ENCODE measurements around the gene ALOX12.

The ALOX12 gene

GRCh38 chr17:7003745-7004144 lies 7.9 kb downstream of the ALOX12 start:
- no peak for DNase-seq

DNA sequence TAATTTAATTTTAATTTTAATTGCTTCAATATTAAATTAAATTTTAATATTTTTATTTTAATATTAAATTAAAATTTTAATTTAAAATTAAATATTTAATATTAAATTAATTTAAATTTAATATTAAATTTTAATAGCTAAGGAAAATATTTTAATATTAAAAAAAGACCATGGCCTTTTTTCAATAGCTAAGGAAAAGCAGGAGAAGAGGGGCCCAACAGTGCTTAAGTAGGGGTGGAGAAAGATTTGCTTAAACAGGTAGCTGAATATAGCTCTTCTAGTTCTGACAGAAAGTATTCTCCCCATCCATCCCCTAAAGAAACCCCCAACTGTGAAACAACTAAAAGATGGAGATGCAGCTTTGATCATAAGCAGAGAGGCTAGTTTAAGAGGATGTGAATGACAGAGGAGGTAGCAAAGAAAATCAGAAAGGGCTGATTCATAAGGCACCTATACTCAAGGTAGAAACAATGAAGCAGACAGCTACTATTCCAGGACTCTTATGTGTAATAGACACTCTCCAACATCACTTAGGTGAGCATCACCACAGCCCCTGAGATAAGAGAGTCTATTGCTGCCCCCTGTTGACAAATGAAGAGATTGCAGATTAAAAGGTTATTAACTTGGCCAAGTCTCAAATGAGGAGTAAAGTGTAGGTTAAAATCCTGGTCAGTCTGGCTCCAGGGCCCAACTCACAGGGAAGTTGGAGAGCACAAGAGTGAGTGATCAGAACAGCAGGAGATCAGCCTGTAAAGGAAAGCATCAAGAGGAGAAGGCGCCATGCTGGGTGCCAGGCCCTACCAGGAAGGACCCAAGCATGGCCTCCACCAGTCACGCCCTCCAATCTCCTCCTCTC lies 8.8 kb downstream of the ALOX12 start:
- DNase-seq = peak; percentile 76 to 91

- no peak for DNase-seq
These were observed 9.9 kb downstream of the ALOX12 start for GRCh38 chr17:7005716-7006115.

DNA sequence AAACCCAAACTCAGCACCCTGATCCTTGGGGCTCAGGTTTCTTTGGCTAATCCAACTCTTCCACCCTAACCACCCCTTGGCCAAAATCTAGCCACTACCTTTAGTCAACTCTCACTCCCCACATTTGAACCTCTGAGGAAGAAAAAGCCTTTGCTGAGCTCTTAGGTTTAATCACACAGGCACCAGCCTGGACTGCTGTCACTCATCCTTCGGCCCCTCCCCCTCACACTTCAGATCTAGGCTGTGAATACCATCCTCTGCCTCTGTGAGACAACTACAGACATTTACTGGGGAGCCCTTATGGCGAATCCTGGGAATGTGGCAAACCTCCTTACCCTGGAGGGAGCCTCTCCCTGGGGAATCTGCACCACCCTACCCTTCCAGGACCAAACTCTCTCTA lies 11.3 kb downstream of the ALOX12 start:
- no peak for DNase-seq

- DNase-seq = no peak
These were observed 14.7 kb downstream of the ALOX12 start for GRCh38 chr17:7010523-7010922.

- no peak for DNase-seq
These were observed 15.6 kb downstream of the ALOX12 start for GRCh38 chr17:7011415-7011814.

DNA sequence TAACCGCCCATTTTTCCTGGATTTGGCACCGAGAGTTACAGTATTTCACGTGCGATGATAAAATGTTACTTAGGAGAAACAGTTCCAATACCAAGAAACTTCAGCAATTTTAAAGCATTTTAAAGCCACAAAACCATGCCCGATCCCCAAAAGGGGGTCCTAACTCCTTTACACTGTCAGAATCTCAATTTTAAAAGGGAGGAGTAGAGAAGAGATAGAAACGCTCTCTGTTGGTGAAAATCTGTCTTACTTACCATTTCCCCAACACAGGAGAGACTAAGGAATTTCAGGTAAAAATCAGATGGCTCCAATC lies 16.0 kb downstream of the ALOX12 start:
- no peak for DNase-seq

- peak; percentile 98 to 99 for DNase-seq
These were observed 18.6 kb downstream of the ALOX12 start for GRCh38 chr17:7014261-7014994.

DNA sequence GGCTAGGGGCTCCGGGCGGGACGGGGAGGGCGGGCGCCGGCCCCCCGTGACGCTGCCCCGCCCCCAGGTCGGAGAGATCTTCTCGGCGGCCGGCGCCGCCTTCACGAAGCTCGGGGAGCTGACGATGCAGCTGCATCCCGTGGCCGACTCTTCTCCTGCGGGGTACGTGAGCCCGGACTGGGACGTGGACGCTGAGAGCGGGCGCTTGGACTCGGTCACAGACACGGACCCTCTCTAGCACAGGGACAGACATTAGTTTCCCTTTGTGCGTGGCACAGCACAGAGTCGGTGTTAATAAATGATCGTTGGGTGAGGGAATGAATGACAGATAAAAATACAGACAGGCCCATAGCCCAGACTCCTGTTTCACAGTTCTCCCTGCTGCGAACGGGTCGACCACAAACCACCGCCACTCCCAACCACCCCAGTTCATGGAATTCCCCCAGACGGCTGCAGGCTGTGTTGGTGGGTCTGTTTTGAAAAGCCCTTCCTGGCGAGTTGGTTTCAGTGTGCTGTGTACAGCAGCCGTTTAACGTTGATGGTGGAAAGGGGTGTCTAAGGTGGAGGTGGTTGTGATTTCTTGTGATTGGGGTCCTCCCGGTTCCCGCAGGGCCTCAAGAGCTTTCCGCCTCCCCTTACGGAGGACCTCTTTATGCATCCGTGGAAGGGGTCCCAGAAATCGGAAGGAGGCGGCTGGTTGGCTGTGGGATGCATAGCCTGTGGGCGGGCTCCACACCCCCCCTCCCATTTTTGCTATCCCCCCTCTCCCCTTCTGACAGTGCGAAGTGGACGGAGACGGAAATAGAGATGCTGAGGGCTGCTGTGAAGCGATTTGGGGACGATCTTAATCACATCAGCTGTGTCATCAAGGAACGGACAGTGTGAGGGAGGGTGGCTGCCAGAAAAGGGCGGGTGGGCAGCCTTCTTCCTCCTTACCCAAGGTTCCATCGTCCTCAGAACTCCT lies 19.4 kb downstream of the ALOX12 start:
- DNase-seq = peak in 1 of 2 experiments; percentile 63

GRCh38 chr17:7016418-7016817 lies 20.6 kb downstream of the ALOX12 start:
- DNase-seq = no peak

DNA sequence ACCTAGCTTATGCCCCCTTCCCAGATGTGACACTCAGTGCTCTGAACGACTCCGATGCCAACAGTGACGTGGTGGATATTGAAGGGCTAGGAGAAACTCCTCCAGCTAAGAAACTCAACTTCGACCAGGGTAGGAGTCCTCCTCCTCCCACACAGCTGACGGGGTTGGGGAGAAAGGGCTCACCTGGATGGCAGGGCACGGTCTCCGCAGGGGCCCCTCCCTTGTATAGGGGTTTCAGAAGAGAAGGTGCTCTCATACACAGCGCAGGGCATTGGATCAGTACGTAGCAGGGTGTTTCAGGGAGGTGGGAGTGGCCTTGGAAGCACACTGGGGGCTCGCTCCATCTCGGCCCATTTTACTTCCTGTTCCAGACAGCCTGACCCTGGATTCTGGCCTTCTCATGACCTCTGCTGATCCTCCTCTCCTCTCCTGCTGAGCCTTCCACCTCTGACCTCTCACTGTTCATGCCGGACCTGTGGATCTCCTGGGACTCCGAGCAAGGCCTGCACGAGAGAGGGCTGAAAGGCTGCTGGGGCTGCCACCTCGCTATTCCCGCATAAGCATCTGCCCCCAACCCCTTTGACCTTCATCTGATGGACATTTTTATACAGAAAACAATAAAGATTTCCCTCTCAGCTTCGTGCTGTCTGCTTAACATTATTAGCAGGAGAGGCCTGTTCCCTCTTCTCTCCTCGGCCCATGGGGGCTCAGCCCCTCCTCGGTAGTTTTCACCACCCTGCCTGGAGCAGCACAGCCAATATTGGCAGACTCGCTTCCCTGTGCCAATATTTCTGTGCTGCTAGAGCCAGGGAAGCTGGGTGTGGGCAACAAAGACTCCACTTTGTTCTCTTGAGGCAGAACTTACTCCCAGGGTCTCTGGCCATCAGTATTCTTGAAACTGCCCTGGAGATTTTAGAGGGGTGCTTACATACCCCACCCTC lies 21.3 kb downstream of the ALOX12 start:
- DNase-seq = no peak

GRCh38 chr17:7017827-7018200 lies 22.0 kb downstream of the ALOX12 start:
- DNase-seq = no peak

DNA sequence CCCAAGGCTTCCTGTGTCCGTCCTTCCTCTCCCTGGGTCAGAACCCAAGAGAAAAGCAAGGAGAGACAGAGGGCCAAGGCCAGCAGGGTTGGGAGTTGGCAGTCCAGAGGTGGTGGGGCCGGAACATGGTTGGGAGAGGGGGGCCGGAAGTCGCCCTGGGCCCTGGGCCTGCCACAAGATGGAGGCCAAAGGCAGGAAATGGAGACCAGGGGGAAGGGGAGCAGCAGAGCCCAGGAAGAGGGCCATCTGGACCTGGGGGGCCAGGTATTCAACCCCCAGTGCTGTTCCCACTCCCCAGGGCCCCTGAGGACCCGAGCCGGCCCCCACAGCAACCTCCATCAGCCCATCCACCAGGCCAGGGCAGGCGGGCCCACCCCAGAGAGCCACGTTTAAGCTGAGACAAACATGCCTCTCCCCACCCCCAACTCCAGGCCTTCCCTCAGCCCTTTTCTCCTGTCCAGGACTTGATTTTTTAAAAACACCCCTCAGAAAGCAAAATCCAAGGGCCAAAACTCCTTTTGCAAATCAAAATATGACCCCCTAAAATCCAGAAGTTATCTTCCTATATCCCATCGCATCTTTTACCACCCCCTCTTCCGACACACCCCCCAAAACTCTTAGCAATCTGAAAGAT lies 22.6 kb downstream of the ALOX12 start:
- peak; percentile 67 to 82 for DNase-seq

DNA sequence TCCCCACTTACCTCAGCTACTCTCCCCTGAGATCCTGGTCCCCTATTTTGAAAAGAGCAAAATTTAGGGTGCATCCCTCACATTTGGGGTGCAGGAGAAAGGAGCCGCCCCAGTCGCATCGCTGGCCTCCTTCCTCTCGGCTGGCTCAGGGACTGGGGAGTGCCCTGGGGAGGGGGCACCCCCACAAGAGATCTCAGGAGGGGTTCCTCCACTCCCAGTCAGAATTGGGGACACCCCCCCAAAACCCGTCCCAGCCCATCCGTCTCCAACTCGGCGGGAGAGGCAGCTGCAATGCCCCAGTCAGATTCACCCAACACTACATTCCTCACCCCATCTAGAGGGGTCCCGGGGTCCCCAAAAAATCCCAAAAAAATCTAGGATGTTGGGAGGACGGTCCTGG lies 23.5 kb downstream of the ALOX12 start:
- DNase-seq = no peak

GRCh38 chr17:7019839-7020519 lies 24.1 kb downstream of the ALOX12 start:
- DNase-seq = peak; percentile 78 to 82

DNA sequence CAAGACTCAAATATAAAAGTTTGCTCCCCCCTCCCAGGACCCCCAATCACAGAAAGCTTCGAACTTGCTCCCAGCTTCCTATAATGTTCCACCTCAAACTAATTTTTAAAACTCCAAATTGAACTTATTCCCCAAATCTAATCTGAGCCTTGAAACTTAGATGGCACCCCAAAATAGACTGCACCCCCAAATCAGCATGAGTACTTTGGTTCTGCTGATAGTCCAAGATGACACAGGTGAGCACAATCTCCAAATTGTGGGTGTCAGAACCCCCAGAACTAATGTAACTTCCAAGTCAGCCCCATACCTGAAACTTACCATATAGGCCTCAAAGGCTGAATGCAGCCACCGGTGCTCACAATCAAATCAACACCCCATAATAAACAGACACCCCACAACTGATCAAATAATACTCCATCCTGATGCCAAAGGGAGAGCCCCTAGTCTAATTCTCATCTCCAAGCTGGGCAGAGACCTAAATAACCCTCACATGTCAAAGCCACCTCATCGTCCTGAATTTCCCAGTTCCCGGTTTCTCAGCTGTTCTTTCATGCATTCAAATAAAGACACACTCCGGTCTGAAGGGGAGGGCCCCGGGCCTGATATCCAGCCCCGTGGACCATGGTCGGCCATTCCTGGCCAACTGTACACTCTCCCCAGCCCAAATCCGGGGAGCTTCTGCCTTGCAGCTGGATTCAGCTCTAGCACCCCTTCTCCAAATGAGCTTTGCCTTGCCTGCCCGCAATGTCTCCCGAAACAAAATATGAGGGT lies 25.2 kb downstream of the ALOX12 start:
- DNase-seq = peak; percentile 63 to 68

DNA sequence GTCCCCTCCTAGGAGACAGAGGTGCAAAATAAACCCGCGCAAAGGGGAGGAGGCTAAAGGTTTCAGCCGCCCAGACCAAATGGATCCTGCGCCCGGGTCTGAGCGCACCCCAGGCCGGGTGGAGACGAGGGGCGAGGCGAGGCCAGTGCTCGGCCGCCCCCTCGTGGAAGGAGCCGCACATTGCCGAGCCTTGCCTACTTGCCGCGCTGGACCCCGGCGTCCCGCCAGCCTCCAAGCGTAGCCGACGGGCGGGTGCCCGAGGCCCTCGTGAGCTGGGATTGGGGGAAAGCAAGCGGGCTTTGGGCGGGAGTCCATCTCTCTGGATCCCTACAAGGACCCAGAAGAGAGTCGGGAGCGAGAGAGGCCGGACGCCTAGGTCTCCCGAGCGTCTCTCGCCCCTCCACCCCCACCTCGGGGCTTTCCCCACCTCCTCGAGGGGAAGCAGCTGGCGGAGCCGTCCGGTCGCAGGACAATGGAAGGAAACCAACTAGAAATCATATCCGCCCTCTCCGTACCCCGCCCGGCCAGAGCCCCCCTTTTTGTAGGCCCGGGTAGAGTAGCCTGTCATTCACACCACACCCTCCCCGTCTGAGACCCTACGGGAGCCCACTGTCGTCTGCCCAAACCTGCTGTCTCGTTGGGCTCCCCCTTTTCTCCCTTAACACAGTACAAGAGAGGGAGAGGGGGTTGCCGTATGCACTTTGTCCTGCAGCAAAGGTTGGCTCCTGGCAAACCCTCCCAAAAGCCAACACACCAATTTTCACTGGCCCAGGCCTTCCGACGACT lies 26.3 kb downstream of the ALOX12 start:
- peak; percentile 85 to 87 for DNase-seq

- no peak for DNase-seq
These were observed 27.1 kb downstream of the ALOX12 start, which contains the start of gene BCL6B for GRCh38 chr17:7022781-7023571. Gene BCL6B (plus strand): TSS chr17:7023050. CDS start chr17:7023672, 622 bp downstream.
